PC-9 (cell line): ENCODE measurements around the gene DNAAF2.

Source experiments
- EZH2 ChIP-seq: fragments of 200-600 bp; sonication (generic); IDR thresholded peaks from 2 replicates; pipeline ENCODE4 v1.8.0; 2017; ENCODE audit warnings: antibody characterized with exemption, low read depth
- TF ChIP-seq, protein P1 (sequence below): fragments of 200-600 bp; sonication (generic); conservative IDR thresholded peaks from 2 replicates; pipeline ENCODE4 v1.6.1; 2017; ENCODE audit warnings: mixed run types, antibody characterized with exemption, mild to moderate bottlenecking, moderate library complexity

DNA sequence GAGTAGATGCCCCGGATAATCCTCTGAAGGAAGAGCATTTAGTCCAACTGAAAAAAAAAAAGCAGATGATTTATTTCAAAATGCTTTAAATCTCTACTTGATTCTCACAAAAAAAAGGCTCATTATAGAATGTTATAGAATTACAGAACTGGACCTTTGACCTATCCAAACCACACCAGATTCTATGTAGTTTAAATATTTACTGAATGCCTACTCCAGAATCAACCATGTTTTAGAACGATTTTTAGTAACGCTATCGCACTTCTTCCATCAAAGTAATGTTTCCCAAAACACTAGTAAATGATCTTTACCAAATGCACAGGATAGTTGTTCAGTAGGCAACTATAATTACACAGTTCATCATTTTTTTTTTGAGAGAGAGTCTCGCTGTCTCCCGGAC lies 51.4 kb downstream of the DNAAF2 start:
- TF ChIP-seq, protein P1, sequence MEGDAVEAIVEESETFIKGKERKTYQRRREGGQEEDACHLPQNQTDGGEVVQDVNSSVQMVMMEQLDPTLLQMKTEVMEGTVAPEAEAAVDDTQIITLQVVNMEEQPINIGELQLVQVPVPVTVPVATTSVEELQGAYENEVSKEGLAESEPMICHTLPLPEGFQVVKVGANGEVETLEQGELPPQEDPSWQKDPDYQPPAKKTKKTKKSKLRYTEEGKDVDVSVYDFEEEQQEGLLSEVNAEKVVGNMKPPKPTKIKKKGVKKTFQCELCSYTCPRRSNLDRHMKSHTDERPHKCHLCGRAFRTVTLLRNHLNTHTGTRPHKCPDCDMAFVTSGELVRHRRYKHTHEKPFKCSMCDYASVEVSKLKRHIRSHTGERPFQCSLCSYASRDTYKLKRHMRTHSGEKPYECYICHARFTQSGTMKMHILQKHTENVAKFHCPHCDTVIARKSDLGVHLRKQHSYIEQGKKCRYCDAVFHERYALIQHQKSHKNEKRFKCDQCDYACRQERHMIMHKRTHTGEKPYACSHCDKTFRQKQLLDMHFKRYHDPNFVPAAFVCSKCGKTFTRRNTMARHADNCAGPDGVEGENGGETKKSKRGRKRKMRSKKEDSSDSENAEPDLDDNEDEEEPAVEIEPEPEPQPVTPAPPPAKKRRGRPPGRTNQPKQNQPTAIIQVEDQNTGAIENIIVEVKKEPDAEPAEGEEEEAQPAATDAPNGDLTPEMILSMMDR = no peak
- no peak for TF ChIP-seq EZH2
